DND-41 (cell line): Measurements from ENCODE around the gene TMEM178B.

Experiments
- ATAC-seq: fragments of 200-7000 bp; cut with Tn5 transposase; 3 replicates; pipeline ENCODE4 v1.9.1; 2021; ENCODE audit warnings: low read depth; ENCODE audit not compliant: insufficient read depth
- DNase-seq: peaks from one replicate; pipeline ENCODE4 v3.0.0-alpha.2; 2020
- H2AFZ ChIP-seq: 2 replicates; pipeline ENCODE4 v1.6.0; 2012; ENCODE audit warnings: low read depth, low read length
- H3K27ac ChIP-seq: 2 replicates; pipeline ENCODE4 v1.5.1; 2012; ENCODE audit warnings: low read length, inconsistent platforms
- H3K27me3 ChIP-seq: fragments of 200-600 bp; sonication (generic); 2 replicates; pipeline ENCODE4 v1.6.0; 2012; ENCODE audit warnings: low read length, mild to moderate bottlenecking, inconsistent platforms; ENCODE audit not compliant: insufficient read depth, poor library complexity
- H3K36me3 ChIP-seq: 2 replicates; pipeline ENCODE4 v1.5.1; 2012; ENCODE audit warnings: low read length, inconsistent platforms; ENCODE audit not compliant: insufficient read depth
- H3K4me1 ChIP-seq: 2 replicates; pipeline ENCODE4 v1.5.1; 2012; ENCODE audit warnings: mild to moderate bottlenecking, low read length; ENCODE audit not compliant: insufficient read depth
- H3K4me2 ChIP-seq: 2 replicates; pipeline ENCODE4 v1.6.0; 2012; ENCODE audit warnings: mild to moderate bottlenecking, moderate library complexity, low read length, inconsistent platforms; ENCODE audit not compliant: insufficient read depth
- H3K4me3 ChIP-seq, 2 experiments: fragments of 200-600 bp in 1 of 2; shearing (Covaris generic) in 1 of 2; 2 replicates each; pipeline ENCODE4 v1.5.1; 2012 to 2016; ENCODE audit warnings: inconsistent platforms in 2 of 2, low read length in 2 of 2, mild to moderate bottlenecking in 2 of 2, low read depth in 1 of 2, moderate library complexity in 1 of 2
- H3K79me2 ChIP-seq: 2 replicates; pipeline ENCODE4 v1.6.0; 2012; ENCODE audit warnings: low read length, inconsistent platforms; ENCODE audit not compliant: insufficient read depth
- H3K9ac ChIP-seq: 2 replicates; pipeline ENCODE4 v1.6.0; 2012; ENCODE audit warnings: low read depth, mild to moderate bottlenecking, inconsistent platforms, low read length, moderate library complexity
- H3K9me3 ChIP-seq: 2 replicates; pipeline ENCODE4 v1.5.1; 2012; ENCODE audit warnings: low read length, moderate library complexity, mild to moderate bottlenecking, inconsistent platforms; ENCODE audit not compliant: insufficient read depth, severe bottlenecking
- H4K20me1 ChIP-seq: 2 replicates; pipeline ENCODE4 v1.6.0; 2012; ENCODE audit warnings: low read length; ENCODE audit not compliant: insufficient read depth
- EZH2 ChIP-seq: IDR thresholded peaks from 3 replicates; pipeline ENCODE4 v1.6.1; 2012; ENCODE audit warnings: borderline replicate concordance, low read depth, mild to moderate bottlenecking, moderate library complexity, low read length, inconsistent platforms; ENCODE audit not compliant: severe bottlenecking
- TF ChIP-seq, protein P1 (sequence below): IDR thresholded peaks from 2 replicates; pipeline ENCODE4 v1.5.1; 2012; ENCODE audit warnings: borderline replicate concordance, low read length, moderate library complexity, mild to moderate bottlenecking; ENCODE audit not compliant: poor library complexity, severe bottlenecking; ENCODE audit errors: extremely low read depth

TMEM178B gene

DNA sequence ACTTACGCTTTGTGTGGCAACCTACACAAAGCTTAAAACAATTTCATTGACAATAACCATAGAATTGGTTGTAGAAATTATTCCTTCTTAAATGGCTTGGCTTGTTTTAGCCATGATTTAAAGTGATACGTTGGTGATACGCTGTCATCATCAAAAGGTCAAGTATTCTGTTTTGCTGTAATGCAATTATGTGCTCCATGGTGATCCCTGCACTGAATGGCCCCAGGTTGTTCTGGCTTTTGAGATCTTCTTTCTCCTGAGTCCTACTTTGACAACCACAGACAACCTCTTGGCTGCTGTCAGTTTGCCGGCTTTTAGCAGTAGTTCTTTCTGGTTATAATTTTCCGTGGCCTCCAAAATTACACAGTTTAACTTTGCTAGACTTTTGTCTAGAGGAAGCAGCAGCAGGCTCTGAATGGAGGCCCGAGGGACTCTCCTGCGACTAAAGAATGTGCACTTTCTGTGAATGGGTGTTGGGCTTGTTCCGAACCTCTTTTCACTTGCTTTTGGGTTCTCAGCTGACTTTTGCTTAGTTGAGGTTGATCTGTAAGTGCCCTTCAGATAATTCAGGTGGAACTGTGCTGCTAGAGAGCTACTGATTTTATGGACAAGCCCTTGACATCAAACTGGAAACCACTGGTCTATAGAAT is 104.7 kb downstream of the TMEM178B start:
- H3K4me3 ChIP-seq, result no peak overlapping the region
- H3K27me3 ChIP-seq, result no peaks in the 10 kb centered on the region
- no peaks in the 10 kb centered on the region for H4K20me1 ChIP-seq
- no peaks in the 10 kb centered on the region for H3K4me1 ChIP-seq
- H3K36me3 ChIP-seq, result no peaks in the 10 kb centered on the region
- ATAC-seq (no peak), DNase-seq (no peak)
- H3K79me2 ChIP-seq, result no peaks in the 10 kb centered on the region
- H3K27ac ChIP-seq, result no peak overlapping the region
- no peak for TF ChIP-seq EZH2
- TF ChIP-seq, protein P1, sequence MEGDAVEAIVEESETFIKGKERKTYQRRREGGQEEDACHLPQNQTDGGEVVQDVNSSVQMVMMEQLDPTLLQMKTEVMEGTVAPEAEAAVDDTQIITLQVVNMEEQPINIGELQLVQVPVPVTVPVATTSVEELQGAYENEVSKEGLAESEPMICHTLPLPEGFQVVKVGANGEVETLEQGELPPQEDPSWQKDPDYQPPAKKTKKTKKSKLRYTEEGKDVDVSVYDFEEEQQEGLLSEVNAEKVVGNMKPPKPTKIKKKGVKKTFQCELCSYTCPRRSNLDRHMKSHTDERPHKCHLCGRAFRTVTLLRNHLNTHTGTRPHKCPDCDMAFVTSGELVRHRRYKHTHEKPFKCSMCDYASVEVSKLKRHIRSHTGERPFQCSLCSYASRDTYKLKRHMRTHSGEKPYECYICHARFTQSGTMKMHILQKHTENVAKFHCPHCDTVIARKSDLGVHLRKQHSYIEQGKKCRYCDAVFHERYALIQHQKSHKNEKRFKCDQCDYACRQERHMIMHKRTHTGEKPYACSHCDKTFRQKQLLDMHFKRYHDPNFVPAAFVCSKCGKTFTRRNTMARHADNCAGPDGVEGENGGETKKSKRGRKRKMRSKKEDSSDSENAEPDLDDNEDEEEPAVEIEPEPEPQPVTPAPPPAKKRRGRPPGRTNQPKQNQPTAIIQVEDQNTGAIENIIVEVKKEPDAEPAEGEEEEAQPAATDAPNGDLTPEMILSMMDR, result no peak
- no peak overlapping the region for H3K4me2 ChIP-seq
- no peak overlapping the region for H3K9ac ChIP-seq
- H3K9me3 ChIP-seq, result no peaks in the 10 kb centered on the region
- H2AFZ ChIP-seq, result no peak overlapping the region

DNA sequence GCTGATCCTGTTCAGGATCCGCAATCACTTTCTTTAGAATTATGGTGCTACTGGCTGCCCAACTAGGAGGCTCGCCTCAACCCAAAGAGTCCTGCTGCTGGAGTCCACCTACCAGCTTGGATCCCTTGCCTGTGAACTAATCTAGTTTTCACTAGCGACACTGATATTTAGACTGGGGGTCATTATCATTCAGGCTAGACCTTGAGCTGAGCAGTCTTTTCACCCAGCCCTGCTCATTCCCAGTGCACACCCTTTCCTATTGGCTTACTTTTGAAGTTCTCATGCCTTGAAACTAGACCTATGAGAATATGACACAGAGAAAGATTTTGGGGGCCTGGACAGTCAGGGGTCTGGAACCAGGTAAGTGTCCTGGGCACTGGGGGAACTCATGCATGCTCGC is 107.9 kb downstream of the TMEM178B start:
- no peak overlapping the region for H3K4me2 ChIP-seq
- H3K9me3 ChIP-seq, result no peaks in the 10 kb centered on the region
- H3K36me3 ChIP-seq, result no peaks in the 10 kb centered on the region
- H4K20me1 ChIP-seq, result no peaks in the 10 kb centered on the region
- no peaks in the 10 kb centered on the region for H3K4me1 ChIP-seq
- H3K27me3 ChIP-seq, result no peaks in the 10 kb centered on the region
- H3K4me3 ChIP-seq, result no peak overlapping the region
- H3K9ac ChIP-seq, result no peak overlapping the region
- TF ChIP-seq EZH2, result no peak
- TF ChIP-seq, protein P1, result no peak
- H3K79me2 ChIP-seq, result no peaks in the 10 kb centered on the region
- no peak overlapping the region for H3K27ac ChIP-seq
- ATAC-seq (no peak), DNase-seq (no peak)
- no peak overlapping the region for H2AFZ ChIP-seq

DNA sequence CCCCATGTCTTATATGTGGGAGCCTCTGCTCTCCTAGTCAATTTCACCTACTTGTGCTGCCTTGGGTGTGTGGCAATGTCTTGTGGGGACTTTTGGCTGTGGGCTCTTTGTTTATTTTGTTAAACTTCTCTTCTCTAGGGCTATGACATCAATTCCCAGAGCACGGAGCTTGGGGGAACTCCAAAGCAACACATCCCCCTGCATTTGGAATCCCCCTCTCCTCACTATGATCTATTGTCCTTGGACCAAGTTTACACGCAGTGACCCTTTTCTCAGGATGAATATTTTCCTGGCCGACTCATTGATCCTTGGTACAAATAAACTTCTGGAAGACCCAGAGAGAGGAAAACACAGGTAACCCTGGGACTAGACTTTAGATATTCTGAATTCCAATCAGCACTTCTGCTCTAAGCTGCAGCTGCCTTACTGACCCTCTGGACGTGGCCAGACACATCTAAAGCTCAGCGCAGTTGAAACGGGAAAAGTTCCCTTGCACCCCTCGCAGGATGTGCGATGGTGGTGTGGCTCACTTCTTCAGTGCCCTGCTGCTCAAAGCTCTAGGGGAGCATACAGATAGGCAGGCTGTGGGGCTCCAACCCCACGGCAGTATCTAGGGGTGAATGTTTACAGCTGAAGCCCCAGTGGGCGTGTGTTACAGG is 110.8 kb downstream of the TMEM178B start:
- Histone ChIP-seq H4K20me1 (no peaks in the 10 kb centered on the region), H3K79me2 (no peaks in the 10 kb centered on the region), H3K4me2 (no peak overlapping the region), H3K4me3 (no peak overlapping the region), H3K4me1 (no peaks in the 10 kb centered on the region), H3K27ac (no peak overlapping the region), H3K9ac (no peak overlapping the region), H2AFZ (no peak overlapping the region), H3K36me3 (no peaks in the 10 kb centered on the region), H3K27me3 (no peaks in the 10 kb centered on the region), H3K9me3 (no peaks in the 10 kb centered on the region)
- TF ChIP-seq, protein P1, result no peak
- no peak for TF ChIP-seq EZH2
- no peak for DNase-seq
- ATAC-seq, result no peak
